GM23338 (cell line): ENCODE measurements around the gene SEMA4F. TPM values are rescaled to one million over a fixed set of nuclear protein-coding genes. Genes with fewer than 3 reads are reported as not detected.

ENCODE experiments used
- ATAC-seq: fragments of 200-7000 bp; cut with Tn5 transposase; 3 replicates; pipeline ENCODE4 v1.9.1; 2020
- DNase-seq: peaks from one replicate; pipeline ENCODE4 v3.0.0-alpha.2; 2015; ENCODE audit warnings: low spot score
- H2AFZ ChIP-seq: fragments of 200-600 bp; sonication (generic); 2 replicates; pipeline ENCODE4 v1.8.0; 2016; ENCODE audit warnings: antibody characterized with exemption, mild to moderate bottlenecking, moderate library complexity
- H3F3A ChIP-seq: fragments of 200-600 bp; sonication (generic); replicated peaks from 2 replicates; pipeline ENCODE4 v1.8.0; 2017; ENCODE audit warnings: antibody characterized with exemption, mixed run types, low read depth
- H3K27ac ChIP-seq: fragments of 200-600 bp; sonication (generic); 2 replicates; pipeline ENCODE4 v1.6.1; 2016; ENCODE audit warnings: low read depth
- H3K27me3 ChIP-seq: fragments of 200-600 bp; sonication (generic); 2 replicates; pipeline ENCODE4 v1.8.0; 2016; ENCODE audit warnings: mild to moderate bottlenecking, mixed run types, moderate library complexity; ENCODE audit not compliant: insufficient read depth
- H3K36me3 ChIP-seq: fragments of 200-600 bp; sonication (generic); 2 replicates; pipeline ENCODE4 v1.8.0; 2016; ENCODE audit warnings: mild to moderate bottlenecking; ENCODE audit not compliant: insufficient read depth
- H3K4me1 ChIP-seq: fragments of 200-600 bp; sonication (generic); 2 replicates; pipeline ENCODE4 v1.8.0; 2016; ENCODE audit warnings: mild to moderate bottlenecking, moderate library complexity; ENCODE audit not compliant: insufficient read depth
- H3K4me2 ChIP-seq: fragments of 200-600 bp; sonication (generic); 2 replicates; pipeline ENCODE4 v1.7.1; 2017; ENCODE audit warnings: mixed run types
- H3K4me3 ChIP-seq: fragments of 200-600 bp; sonication (generic); 2 replicates; pipeline ENCODE4 v1.6.1; 2016; ENCODE audit warnings: mixed run types
- H3K79me2 ChIP-seq: fragments of 200-600 bp; sonication (generic); replicated peaks from 2 replicates; pipeline ENCODE4 v1.8.0; 2017; ENCODE audit warnings: mild to moderate bottlenecking; ENCODE audit not compliant: insufficient read depth
- H3K9me2 ChIP-seq: fragments of 200-600 bp; sonication (generic); 2 replicates; pipeline ENCODE4 v1.8.0; 2017; ENCODE audit not compliant: insufficient read depth
- H4K20me1 ChIP-seq: fragments of 200-600 bp; sonication (generic); replicated peaks from 2 replicates; pipeline ENCODE4 v1.8.0; 2017; ENCODE audit warnings: mild to moderate bottlenecking; ENCODE audit not compliant: insufficient read depth
- H3K27ac Mint-ChIP-seq: 2 replicates; pipeline ENCODE4 v1.8.0; 2020; ENCODE audit warnings: inconsistent platforms, mild to moderate bottlenecking, moderate library complexity, mixed read lengths
- H3K27me3 Mint-ChIP-seq: 3 replicates; pipeline ENCODE4 v1.8.0; 2022; ENCODE audit warnings: low read depth, mild to moderate bottlenecking, moderate library complexity, mixed read lengths, inconsistent platforms; ENCODE audit not compliant: insufficient read depth, poor library complexity
- H3K36me3 Mint-ChIP-seq: 3 replicates; pipeline ENCODE4 v1.8.0; 2021; ENCODE audit warnings: low read depth, mild to moderate bottlenecking, inconsistent platforms, moderate library complexity, mixed read lengths
- H3K4me1 Mint-ChIP-seq: 3 replicates; pipeline ENCODE4 v1.8.0; 2020; ENCODE audit warnings: mild to moderate bottlenecking, inconsistent platforms, mixed read lengths
- H3K4me3 Mint-ChIP-seq: 3 replicates; pipeline ENCODE4 v1.8.0; 2021; ENCODE audit warnings: moderate library complexity, mild to moderate bottlenecking, inconsistent platforms, mixed read lengths
- H3K9me3 Mint-ChIP-seq: 3 replicates; pipeline ENCODE4 v1.8.0; 2020; ENCODE audit warnings: moderate library complexity, mild to moderate bottlenecking, inconsistent platforms, mixed read lengths
- CREB1 ChIP-seq: fragments of 250-450 bp; sonication (Bioruptor Pico); IDR thresholded peaks from 2 replicates; pipeline ENCODE4 v1.5.0; 2020; ENCODE audit warnings: low read depth, mild to moderate bottlenecking, moderate library complexity
- CTCF ChIP-seq, 2 experiments: fragments of 200-600 bp in 1 of 2; sonication (generic) in 1 of 2; conservative IDR thresholded peaks; 2 replicates each; pipeline versions ENCODE4 v1.5.1 to v1.6.1; 2016 to 2017; ENCODE audit warnings: antibody characterized with exemption in 2 of 2, low read depth in 2 of 2, mild to moderate bottlenecking in 2 of 2, moderate library complexity in 1 of 2
- ETS1 ChIP-seq: IDR thresholded peaks from 2 replicates; pipeline ENCODE4 v1.6.1; 2016; ENCODE audit warnings: antibody characterized with exemption
- EZH2 ChIP-seq: fragments of 200-600 bp; sonication (generic); IDR thresholded peaks from one replicate; pipeline ENCODE4 v1.8.0; 2017; ENCODE audit warnings: antibody characterized with exemption, mild to moderate bottlenecking, low read depth; ENCODE audit not compliant: unreplicated experiment
- EZH2phosphoT487 ChIP-seq: fragments of 200-600 bp; sonication (generic); IDR thresholded peaks from one replicate; pipeline ENCODE4 v1.8.1; 2018; ENCODE audit warnings: antibody characterized with exemption; ENCODE audit not compliant: unreplicated experiment
- JUNB ChIP-seq: IDR thresholded peaks from one replicate; pipeline ENCODE4 v1.6.1; 2016; ENCODE audit warnings: antibody characterized with exemption; ENCODE audit not compliant: unreplicated experiment
- NANOG ChIP-seq: IDR thresholded peaks from 2 replicates; pipeline ENCODE4 v1.6.1; 2016; ENCODE audit warnings: antibody characterized with exemption, borderline replicate concordance
- POLR2AphosphoS5 ChIP-seq: IDR thresholded peaks from 2 replicates; pipeline ENCODE4 v1.6.1; 2016; ENCODE audit warnings: antibody characterized with exemption, low read depth
- REST ChIP-seq: IDR thresholded peaks from one replicate; pipeline ENCODE4 v1.6.1; 2018; ENCODE audit warnings: antibody characterized with exemption; ENCODE audit not compliant: unreplicated experiment
- STAT1 ChIP-seq: IDR thresholded peaks from one replicate; pipeline ENCODE4 v1.6.1; 2016; ENCODE audit warnings: antibody characterized with exemption; ENCODE audit not compliant: unreplicated experiment
- ZNF114 ChIP-seq: fragments of 250-450 bp; sonication (Bioruptor Pico); IDR thresholded peaks from 2 replicates; pipeline ENCODE4 v1.5.0; 2020; ENCODE audit warnings: mild to moderate bottlenecking, moderate library complexity
- ZNF331 ChIP-seq: fragments of 250-450 bp; sonication (Bioruptor Pico); IDR thresholded peaks from 2 replicates; pipeline ENCODE4 v1.5.0; 2020; ENCODE audit warnings: low read depth, mild to moderate bottlenecking, moderate library complexity
- ZNF462 ChIP-seq: fragments of 250-450 bp; sonication (Bioruptor Pico); IDR thresholded peaks from 2 replicates; pipeline ENCODE4 v1.5.0; 2020; ENCODE audit warnings: mild to moderate bottlenecking, moderate library complexity
- polyA plus RNA-seq: library from polyadenylated mRNA; unstranded; fragments of >200 nt; fragmentation: Nextera tagmentation; extraction: Ambion mirVana; gene quantifications from 2 replicates; pipeline ENCODE4 v1.2.1, GENCODE V29; 2016
- total RNA-seq: library from RNA; depleted of rRNA; stranded (reverse); fragments of >200 nt; shearing (Covaris generic); gene quantifications from 2 replicates; pipeline ENCODE4 v1.2.3, GENCODE V29; 2014

The SEMA4F gene
- total and polyA plus RNA-seq, 2 experiments from 2014 or later = 2.2 to 3.2 TPM

GRCh38 chr2:74706741-74707140 is 52.7 kb downstream of the SEMA4F start:
- Mint-ChIP-seq H3K27ac (no peak overlapping the region), H3K9me3 (no peaks in the 10 kb centered on the region), H3K4me1 (no peaks in the 10 kb centered on the region), H3K27me3 (no peaks in the 10 kb centered on the region), H3K4me3 (no peak overlapping the region), H3K36me3 (no peaks in the 10 kb centered on the region)
- no peak overlapping the region for H3K4me3 ChIP-seq
- no peaks in the 10 kb centered on the region for H3K27me3 ChIP-seq
- H3F3A ChIP-seq = no peaks in the 10 kb centered on the region
- H3K4me1 ChIP-seq = no peaks in the 10 kb centered on the region
- no peak overlapping the region for H3K27ac ChIP-seq
- H3K36me3 ChIP-seq = no peaks in the 10 kb centered on the region
- H3K9me2 ChIP-seq = no peaks in the 10 kb centered on the region; the same call in 1 of the 2 replicates
- TF ChIP-seq JUNB (no peak), STAT1 (no peak), ETS1 (no peak), EZH2 (no peak), CTCF (conservative IDR thresholded peaks at IDR 0.05; ENCODE audit: low read depth in 2 of 2) (no peak), EZH2phosphoT487 (no peak), NANOG (no peak), ZNF114 (CRISPR knock-in tag) (no peak), ZNF462 (CRISPR knock-in tag) (no peak), REST (no peak), ZNF331 (CRISPR knock-in tag) (no peak), POLR2AphosphoS5 (no peak), CREB1 (CRISPR knock-in tag) (no peak)
- DNase-seq = no peak
- ATAC-seq = 0 out of 3 replicates have a peak, but pooled peaks have one; percentile 45
- no peaks in the 10 kb centered on the region for H4K20me1 ChIP-seq
- no peak overlapping the region for H3K4me2 ChIP-seq
- H2AFZ ChIP-seq = no peak overlapping the region
- H3K79me2 ChIP-seq = no peaks in the 10 kb centered on the region
